Stomach (tissue), 9 donors: Measurements from ENCODE around the gene C10orf71. TPM values are rescaled to one million over a fixed set of nuclear protein-coding genes. Genes with fewer than 3 reads are reported as not detected.

Source experiments
- DNase-seq, 2 donors: peaks; one replicate each; pipeline versions ENCODE4 v3.0.0 to v3.0.0-alpha.2; 2013 to 2019
- H3K27ac ChIP-seq, 5 donors: fragments of 200-600 bp in 4 of 5; sonication (generic) in 4 of 5; one replicate each; pipeline ENCODE4 v1.5.1; 2013 to 2019; ENCODE audit warnings: mild to moderate bottlenecking in 1 of 5, moderate library complexity in 1 of 5
- H3K27me3 ChIP-seq, 3 donors: fragments of 200-600 bp; sonication (generic); one replicate each; pipeline ENCODE4 v1.5.1; 2017 to 2019; ENCODE audit warnings: mixed run types in 1 of 3
- H3K36me3 ChIP-seq, 4 donors: fragments of 200-600 bp; sonication (generic); 1 replicate in 3 of 4; 2 replicates in 1 of 4; pipeline ENCODE4 v1.5.1; 2016 to 2019
- H3K4me1 ChIP-seq, 4 donors: fragments of 200-600 bp; sonication (generic); one replicate each; pipeline ENCODE4 v1.5.1; 2016 to 2019
- H3K4me3 ChIP-seq, 4 donors: fragments of 200-600 bp; sonication (generic) in 3 of 4; one replicate each; pipeline ENCODE4 v1.5.1; 2016 to 2019; ENCODE audit warnings: mild to moderate bottlenecking in 1 of 4
- H3K9me3 ChIP-seq, 4 donors: fragments of 200-600 bp; sonication (generic); one replicate each; pipeline ENCODE4 v1.5.1; 2016 to 2019
- CTCF ChIP-seq, 7 experiments: fragments of 450-650 bp in 4 of 7; fragments of 200-600 bp in 3 of 7; sonication (generic) in 3 of 7; IDR thresholded peaks; one replicate each; pipeline ENCODE4 v1.5.1; 2016 to 2019; ENCODE audit warnings: antibody characterized with exemption in 7 of 7, control low read depth in 2 of 7, mild to moderate bottlenecking in 1 of 7
- EP300 ChIP-seq: sonication (generic); formaldehyde crosslinking; IDR thresholded peaks from one replicate; pipeline ENCODE4 v1.6.1; 2017; ENCODE audit warnings: antibody characterized with exemption
- POLR2A ChIP-seq, 4 donors: fragments of 450-650 bp; IDR thresholded peaks; one replicate each; pipeline ENCODE4 v1.6.1; 2016; ENCODE audit warnings: antibody characterized with exemption in 4 of 4, control low read depth in 2 of 4, mild to moderate bottlenecking in 1 of 4, moderate library complexity in 1 of 4
- POLR2AphosphoS5 ChIP-seq, 3 donors: sonication (generic); formaldehyde crosslinking; IDR thresholded peaks; one replicate each; pipeline ENCODE4 v1.6.1; 2016; ENCODE audit warnings: antibody characterized with exemption in 3 of 3
- WGBS, 5 donors: extraction: QIAGEN DNeasy Blood & Tissue Kit in 3 of 5; methylation state at CpG; one replicate each; pipeline versions ENCODE4 v1.1.5 to v1.1.7; 2013 to 2018; 5-methylcytosine and 5-hydroxymethylcytosine counted together
- intact Hi-C: fragments of 100-400 bp; cut with DNase I; formaldehyde crosslinking; loops from one replicate; pipeline ENCODE4 v1.15.1; 2023; ENCODE audit warnings: low total_unique reads
- polyA plus RNA-seq, 3 donors: library from polyadenylated mRNA; stranded (reverse); fragments of 200-250 nt; gene quantifications; one replicate each; pipeline ENCODE4 v1.2.3, GENCODE V29; 2013
- total RNA-seq, 5 donors: library from RNA; depleted of rRNA; stranded (reverse); fragments of >200 nt; gene quantifications; one replicate each; pipeline versions ENCODE4 v1.1.0 to v1.2.3, GENCODE V29; 2014 to 2016
- donor health status: healthy with polysubstance abuse.
- donor health status: Bipolar disorder and iron deficiency.
- donor health status: healthy.

Gene C10orf71
- total and polyA plus RNA-seq, 8 donors = 0.18 TPM; not detected in 7

- no peaks in the 10 kb centered on the region for H3K9me3 ChIP-seq
- TF ChIP-seq POLR2A (IDR thresholded peaks at IDR 0.05) (no peak), POLR2AphosphoS5 (IDR thresholded peaks at IDR 0.05) (no peak), EP300 (no peak), CTCF (IDR thresholded peaks at IDR 0.05) (no peak)
- H3K4me1 ChIP-seq = no peaks in the 10 kb centered on the region
- DNase-seq = no peak
- no peaks in the 10 kb centered on the region for H3K27me3 ChIP-seq
- no peaks in the 10 kb centered on the region for H3K36me3 ChIP-seq
- no peak overlapping the region for H3K4me3 ChIP-seq
- 78 to 89% (median 84%) methylated on average over 6 of the region's 6 CpGs for WGBS, 5 donors
- no peak overlapping the region for H3K27ac ChIP-seq
- intact Hi-C loops = no loop called here
Observed at GRCh38 chr10:49332768-49333167, 33.8 kb downstream of the C10orf71 start.

DNA sequence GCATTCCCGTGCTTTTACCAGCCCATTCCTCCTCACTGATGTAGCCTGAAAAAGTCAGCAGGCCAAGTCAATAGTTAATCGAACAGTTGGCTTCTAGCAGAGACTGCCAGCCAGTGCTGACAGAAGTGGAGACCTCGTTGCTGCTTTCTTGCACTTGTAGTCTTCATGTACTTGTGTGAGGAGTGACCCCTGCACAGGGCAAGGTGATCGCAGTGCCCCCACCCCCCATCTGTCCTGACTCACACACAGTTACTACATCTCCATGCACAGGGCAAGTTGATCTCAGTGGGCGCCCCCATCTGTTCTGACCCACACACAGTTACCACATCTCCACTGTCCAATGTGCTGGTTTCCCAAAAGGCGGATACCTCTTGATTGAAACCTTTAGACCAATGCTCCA lies 34.2 kb downstream of the C10orf71 start:
- intact Hi-C loops = no loop called here
- 81 to 92% (median 90%) methylated on average over 6 of the region's 6 CpGs for WGBS, 5 donors
- TF ChIP-seq EP300 (no peak), POLR2AphosphoS5 (IDR thresholded peaks at IDR 0.05) (no peak), CTCF (IDR thresholded peaks at IDR 0.05) (no peak), POLR2A (IDR thresholded peaks at IDR 0.05) (no peak)
- H3K4me3 ChIP-seq = no peak overlapping the region
- no peak for DNase-seq
- no peaks in the 10 kb centered on the region for H3K36me3 ChIP-seq
- H3K27ac ChIP-seq = no peak overlapping the region
- no peaks in the 10 kb centered on the region for H3K27me3 ChIP-seq
- no peaks in the 10 kb centered on the region for H3K4me1 ChIP-seq
- H3K9me3 ChIP-seq = no peaks in the 10 kb centered on the region

DNA sequence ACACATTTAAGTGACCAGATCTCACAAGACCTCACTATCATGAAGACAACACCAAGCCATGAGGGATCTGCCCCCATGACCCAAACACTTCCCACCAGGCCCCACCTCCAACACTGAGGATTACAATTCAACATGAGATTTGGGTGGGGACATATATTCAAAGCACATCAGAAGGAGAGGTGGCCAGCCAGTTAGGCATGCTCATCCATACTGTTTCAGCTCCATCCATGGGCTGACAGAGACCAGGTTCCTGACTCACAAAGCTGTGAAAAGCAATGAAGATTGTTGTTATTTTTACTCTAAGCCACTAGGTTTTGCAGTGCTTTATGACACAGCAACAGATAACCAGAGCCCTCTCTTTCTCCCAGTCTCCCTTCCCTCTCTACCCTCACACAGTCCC lies 36.0 kb downstream of the C10orf71 start:
- Histone ChIP-seq H3K9me3 (no peaks in the 10 kb centered on the region), H3K4me1 (no peaks in the 10 kb centered on the region), H3K36me3 (no peaks in the 10 kb centered on the region), H3K27me3 (no peaks in the 10 kb centered on the region), H3K27ac (no peak overlapping the region), H3K4me3 (no peak overlapping the region)
- no peak for DNase-seq
- TF ChIP-seq CTCF (IDR thresholded peaks at IDR 0.05) (no peak), POLR2A (IDR thresholded peaks at IDR 0.05) (no peak), EP300 (no peak), POLR2AphosphoS5 (IDR thresholded peaks at IDR 0.05) (no peak)
- intact Hi-C loops = no loop called here

DNA sequence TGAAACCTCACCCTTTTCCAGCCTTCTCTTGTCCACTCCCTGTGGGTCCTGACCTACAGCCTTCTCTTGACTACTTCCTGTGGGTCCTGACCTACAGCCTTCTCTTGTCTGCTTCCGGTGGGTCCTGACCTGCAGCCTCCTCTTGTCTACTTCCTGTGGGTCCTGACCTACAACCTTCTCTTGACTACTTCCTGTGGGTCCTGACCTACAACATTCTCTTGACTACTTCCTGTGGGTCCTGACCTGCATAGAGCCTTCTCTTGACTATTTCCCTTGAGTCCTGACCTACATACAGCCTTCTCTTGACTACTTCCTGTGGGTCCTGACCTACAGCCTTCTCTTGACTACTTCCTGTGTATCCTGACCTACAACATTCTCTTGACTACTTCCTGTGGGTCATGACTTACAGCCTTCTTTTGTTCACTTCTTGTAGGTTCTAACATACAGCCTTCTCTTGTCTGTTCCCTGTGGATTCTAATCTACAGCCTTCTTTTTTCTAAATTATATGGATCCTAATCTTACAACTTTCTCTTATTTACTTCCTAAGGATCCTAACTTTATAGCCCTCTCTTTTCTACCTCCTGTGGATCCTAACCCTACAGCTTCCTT lies 36.5 kb downstream of the C10orf71 start:
- 68 to 83% (median 73%) methylated on average over 1 of the region's 1 CpG for WGBS, 5 donors
- Histone ChIP-seq H3K36me3 (no peaks in the 10 kb centered on the region), H3K9me3 (no peaks in the 10 kb centered on the region), H3K4me1 (no peaks in the 10 kb centered on the region), H3K27ac (no peak overlapping the region), H3K4me3 (no peak overlapping the region), H3K27me3 (no peaks in the 10 kb centered on the region)
- TF ChIP-seq CTCF (IDR thresholded peaks at IDR 0.05) (no peak), POLR2AphosphoS5 (IDR thresholded peaks at IDR 0.05) (no peak), EP300 (no peak), POLR2A (IDR thresholded peaks at IDR 0.05) (no peak)
- peak in 1 of 2 donors; percentile 13 for DNase-seq
- intact Hi-C loops = no loop called here
